Fibroblast of skin of left quadriceps (primary cell): ENCODE data around the gene TTLL6.

Experiments
- DNase-seq, 2 experiments: peaks; one replicate each; pipeline ENCODE4 v3.0.0-alpha.2; 2013; ENCODE audit warnings: low read depth in 2 of 2

Gene TTLL6

DNA sequence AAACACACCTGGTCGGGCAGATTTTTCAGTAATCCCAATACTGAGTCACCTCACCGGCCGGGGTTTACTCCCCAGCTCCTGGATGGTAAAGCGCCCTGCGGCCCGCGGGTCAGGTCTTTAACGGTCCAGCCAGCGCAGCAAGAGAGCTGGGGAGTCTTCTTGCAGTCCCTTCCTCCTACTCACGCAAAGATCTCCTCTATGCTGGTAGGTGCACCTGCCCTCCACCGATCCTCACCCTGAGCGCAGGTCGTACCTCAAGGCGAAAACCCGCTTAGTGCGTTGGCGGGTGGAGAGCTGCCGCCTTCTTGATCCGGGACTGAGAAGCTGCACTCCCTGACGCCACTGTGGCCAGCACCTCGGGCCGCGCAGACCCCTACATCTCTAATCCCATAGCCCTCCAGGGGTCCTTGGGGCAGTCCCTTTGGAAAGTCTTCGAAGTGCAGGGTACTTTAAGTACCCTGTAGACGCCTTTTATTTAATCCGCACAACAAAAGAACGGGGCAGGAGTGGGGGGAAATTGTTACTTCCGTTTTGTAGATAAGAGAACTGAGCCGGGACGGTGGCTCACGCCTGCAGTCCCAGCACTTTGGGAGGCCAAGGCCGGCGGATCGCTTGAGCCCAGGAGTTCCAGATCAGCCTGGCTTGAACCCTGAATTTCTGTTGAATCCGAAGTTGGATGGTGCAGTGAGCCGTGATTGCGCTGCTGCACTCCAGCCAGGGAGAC lies 78.1 kb downstream of the TTLL6 start:
- DNase-seq: no peak

DNA sequence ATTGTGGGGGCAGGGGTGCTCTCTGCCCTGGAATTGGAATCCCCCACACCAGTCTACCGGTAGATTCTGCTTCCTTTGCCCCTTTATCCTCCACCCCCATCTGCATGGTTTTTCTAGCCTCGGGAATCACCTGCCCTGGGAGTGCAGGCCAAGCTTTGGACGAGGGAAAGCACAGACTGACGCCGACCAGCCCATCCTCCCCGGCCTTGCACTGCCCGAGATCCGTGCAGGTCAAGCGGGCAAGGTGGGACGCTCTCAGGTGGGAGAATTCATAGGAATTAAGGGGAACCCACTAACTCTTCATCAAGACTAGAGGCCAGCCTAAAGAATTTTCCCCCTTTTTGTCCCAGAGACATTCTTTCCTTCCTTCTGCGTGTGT lies 78.6 kb downstream of the TTLL6 start:
- DNase-seq: no peak

DNA sequence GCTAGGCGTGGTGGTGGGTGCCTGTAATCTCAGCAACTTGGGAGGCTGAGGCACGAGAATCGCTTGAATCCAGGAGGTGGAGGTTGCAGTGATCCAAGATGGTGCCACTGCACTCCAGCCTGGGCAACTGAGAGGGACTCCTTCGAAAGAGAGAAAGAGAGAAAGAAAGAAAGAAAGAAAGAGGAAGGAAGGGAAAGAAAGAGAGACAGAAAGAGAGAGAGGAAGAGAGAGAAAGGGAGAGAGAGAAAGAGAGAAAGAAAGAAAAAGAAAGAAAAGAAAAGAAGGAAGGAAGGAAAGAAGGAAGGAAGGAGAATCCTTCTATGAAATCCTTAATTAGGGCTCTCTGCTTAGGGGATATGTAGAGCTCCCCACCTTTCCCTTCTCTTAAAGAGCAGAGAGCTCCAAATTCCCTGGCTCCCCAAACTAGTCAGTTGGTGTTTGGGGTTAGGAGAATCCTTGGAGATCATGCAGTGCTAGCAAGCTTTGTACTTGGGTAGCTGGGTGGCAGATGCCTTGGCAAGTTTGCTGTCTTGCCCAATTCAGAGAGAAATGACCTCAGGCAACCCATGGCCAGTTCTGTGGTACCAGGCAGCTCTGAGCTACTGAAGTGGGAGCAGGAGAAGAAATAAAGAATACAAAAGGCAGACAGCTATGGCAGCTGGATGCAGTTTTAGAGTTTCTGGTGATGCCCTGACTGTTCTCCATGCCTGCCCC lies 79.5 kb downstream of the TTLL6 start:
- DNase-seq: no peak

DNA sequence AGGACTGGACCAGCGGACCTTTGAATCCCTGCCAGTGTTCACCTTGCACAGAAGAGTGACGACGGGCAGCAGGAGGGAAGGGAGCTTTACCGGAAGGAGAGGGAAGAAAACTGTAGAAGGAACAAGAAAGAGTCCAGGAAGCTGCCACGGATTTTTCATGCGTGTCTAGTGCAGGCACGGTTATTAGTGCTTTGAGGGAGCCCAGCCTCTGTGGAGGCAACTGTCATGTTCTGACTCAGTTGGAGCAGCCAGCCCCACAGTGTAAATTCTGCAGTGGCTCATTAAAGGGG lies 82.0 kb downstream of the TTLL6 start:
- no peak for DNase-seq

DNA sequence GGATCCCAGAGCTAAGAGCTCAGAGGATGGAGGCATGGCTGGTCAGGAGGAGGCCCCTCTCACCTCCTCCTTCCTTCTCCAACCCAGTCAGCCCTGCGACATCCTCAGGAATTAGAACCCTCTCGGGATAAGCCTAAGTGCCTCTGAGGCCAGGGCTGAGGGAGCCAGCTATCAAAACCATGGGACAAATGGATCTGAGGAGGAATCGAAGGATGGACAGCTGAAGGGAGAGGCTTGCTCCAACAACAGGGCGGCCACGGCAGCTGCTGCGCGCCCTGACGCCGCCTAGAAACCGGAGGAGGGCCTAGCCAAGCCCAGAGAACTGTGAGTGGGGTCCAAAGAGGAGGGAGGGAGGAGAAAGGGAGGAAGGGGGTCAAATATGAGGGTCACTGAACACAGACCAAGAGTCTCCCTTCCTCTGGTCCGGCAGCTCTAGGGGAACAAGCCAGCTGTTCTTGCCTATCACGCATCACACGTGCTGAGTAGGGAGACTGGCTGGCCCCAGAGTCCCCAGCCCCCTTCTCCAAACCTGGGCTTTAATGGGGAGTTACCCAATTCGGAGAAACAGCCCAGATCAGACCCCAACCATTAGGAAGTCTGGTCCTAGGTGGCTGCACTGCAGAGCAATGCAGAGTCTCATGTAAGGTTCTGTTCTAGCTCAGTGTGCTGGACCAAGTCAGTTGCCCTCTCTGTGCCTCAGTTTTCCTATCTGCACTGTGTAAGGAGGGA lies 82.5 kb downstream of the TTLL6 start:
- DNase-seq: no peak

DNA sequence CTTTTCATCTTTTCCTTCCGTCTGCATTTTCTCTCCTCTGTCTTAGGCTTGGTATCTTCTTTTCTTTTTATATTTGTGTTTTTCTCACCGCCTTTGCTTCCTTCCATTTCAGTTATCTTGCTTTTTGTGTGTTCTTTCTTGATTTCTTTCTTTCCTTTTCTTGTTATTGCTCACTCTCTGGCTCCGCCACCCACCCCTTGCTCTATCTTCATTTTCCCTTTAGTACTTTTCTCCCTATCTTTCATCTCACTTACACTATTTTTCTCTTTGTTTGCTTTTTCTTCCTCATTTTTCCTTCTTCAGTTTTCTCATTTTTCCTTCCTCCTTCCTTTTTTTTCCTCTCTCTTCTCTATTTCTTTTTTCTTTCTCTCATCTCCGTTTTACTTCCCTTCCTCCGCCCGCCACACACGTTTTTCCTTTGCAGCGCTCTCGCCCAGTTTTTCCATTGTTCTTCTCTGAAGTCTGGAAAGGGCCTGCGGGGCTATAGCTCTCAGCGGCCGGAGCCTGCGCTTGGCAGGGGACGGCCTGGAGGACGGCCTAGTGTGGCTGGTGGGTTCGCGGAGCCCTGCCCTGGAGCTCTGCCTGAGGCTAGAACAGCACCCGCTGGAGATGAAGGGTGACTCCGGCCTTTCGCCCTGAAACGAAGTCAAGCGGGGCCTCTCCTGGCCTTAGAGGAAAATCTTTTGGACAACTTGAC lies 83.2 kb downstream of the TTLL6 start:
- DNase-seq: no peak

DNA sequence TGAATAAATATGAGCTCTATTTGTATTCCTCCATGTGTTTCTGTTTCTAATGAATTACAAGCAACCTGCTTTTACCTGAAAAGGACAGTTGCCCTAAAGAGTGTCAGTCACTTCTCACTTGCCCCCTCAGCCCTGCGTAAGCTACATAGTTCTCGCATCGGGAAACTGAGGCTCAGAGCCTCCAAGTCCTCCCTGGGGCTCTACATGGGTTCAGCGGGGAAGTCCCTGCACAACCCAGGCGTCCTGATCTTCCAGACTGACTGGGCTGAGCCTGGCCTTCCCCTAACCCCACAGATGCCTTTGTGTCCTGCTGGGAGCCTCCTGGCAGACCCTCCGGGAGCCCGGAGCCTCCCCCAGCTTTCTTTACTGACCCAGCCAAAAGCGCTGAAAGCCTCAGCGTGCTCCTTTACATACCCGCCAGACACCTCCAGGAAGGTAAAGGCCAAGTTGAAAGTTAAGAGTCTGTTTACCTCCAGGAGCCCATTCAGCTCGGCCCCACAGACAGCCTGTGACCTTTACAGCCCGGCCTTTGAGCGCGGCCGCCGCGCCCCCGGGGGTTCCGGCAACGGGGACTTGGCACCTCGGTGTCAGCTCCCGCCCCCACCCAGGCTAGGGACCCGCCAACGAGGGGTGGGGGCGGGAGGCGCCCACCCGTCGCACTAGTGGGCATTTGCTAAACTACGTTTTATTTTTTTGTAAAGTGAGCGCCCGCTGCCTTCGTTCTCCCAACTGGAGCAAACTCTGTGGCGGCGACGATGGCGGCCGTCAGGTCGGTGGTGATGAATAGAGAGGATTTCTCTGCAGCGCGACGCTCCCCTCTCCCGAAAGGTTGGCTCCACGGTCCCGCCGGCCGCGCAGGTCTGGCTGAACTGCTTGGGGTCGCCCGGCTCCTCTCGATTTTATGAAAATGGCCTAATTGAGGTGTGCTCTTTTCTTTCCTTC lies 84.1 kb downstream of the TTLL6 start:
- DNase-seq: no peak

DNA sequence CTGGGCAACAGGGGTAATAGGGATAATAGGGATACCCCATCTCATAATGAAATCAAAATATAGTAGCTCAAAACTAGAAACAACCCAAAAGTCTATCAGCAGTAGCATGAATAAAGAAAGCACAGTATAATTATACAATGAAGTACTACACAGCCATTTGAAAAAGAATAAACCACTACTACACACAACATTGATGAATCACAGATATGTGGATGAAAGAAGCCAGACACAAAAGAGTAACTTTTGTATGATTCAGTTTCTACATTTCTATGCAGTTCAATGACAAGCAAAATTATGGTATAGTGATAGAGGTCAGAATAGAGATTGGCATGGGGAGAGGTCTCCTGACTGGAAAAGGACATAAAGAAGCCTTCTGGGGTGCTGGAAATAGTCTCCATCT lies 85.7 kb downstream of the TTLL6 start:
- no peak for DNase-seq

DNA sequence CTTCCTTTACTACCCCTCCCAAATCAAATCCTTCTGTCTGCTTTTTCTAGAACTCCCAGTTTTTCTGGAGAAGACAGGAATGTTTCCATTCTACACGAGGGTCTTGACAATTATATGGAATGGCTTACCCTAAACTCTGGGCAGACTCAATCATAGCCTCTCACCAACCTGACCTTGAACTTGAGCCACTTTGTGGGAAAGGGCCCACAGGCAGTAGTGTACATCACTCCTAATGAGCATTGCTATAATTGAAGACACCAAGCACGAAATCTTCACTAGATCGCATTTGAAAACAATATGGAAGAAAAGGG lies 86.8 kb downstream of the TTLL6 start:
- DNase-seq: no peak

DNA sequence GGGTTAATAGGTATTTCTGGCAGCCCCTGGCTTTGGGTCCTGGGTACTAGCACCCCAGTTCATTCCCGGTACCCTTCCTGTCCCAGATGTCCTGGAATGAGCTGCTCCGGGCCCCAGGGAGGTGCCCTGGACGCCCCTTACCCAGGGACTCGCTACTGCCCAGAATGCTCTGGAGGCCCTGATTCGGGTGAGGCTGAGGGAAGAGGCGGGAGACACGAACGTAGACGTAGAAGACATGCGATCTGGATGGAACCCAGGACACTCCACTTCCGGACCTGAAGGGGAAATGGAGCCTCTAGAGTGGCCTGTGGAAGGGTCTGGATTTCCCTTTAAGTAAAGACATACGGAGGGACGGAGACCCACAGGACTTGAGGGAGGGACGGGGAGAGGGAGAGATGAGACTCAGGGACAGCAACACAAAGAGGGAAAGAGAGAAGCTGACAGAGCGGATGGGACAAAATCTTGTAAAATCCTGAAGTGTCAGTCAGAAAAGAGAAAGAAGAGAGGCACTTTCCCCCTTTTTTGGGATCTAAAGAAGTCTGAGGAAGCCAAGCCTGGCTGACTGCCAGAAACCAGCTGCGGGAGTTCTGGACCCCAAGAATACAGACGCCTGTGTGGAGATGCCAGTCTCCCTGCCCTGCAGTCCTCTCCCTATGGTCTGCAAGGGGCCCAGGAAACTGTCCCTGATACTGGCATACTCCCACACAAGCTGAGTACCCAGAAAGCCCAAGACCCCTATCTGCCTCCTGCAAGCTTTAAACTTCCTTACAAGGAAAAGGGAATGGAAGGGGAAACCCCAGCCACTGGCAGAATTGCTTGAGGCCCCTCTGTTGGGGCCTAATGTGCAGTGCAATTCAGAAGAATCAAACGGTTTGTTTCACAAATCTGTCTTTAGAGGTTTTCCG lies 87.4 kb downstream of the TTLL6 start:
- no peak for DNase-seq

DNA sequence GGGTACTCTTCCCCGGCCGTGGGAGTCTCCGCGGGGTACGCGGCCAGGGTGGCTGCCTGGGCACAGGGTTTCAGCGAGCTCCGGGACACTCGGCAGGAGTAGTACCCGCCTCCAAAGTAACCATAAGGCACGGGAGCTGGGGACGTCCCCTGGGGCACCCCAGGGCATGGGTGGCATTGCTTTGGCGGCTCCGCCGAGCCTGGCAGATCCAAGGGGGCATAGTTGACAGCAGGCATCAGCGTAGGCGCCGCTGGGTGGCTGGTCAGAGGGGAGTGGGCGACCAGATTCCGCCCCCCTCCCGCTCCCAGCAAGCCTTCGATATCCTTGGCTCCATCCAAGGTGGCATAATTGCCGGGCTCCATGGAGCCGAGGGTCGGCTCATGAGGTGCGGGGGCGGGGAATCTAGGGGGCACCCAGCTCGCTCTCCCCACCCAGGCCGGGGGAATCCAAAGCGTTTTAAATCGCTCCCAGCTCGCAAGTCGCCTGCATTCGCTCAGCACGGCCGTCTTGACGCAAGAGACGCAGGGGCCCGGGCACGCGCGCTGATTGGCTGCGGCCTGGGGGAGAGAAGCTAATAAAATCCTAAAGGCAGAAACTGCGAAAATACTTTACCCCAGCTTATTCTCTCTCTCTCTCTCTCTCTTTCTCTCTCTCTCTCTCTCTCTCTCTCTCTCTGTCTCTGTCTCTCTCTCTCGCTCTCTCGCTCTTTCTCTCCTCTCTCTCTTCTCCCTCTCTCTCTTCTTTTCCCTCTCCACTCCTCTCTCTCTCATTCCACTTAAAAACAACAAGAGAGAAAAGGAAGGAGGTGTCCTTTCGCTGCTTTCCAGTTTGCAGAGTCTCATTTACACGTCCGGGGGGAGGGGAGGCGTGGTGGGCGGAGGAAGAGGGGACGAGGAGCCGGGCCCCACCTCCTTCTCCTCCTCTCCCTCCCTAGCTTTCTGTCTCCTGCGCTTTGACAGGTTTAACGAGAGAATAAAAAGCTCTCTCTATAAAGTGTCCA lies 88.5 kb downstream of the TTLL6 start, which contains the start of gene HOXB13:
HOXB13 (minus strand) TSS at position 519 of the 1,000 bp plus-strand sequence; CDS start at position 362, 157 bp downstream.
- peak in 1 of 2 experiments; percentile 41 for DNase-seq

DNA sequence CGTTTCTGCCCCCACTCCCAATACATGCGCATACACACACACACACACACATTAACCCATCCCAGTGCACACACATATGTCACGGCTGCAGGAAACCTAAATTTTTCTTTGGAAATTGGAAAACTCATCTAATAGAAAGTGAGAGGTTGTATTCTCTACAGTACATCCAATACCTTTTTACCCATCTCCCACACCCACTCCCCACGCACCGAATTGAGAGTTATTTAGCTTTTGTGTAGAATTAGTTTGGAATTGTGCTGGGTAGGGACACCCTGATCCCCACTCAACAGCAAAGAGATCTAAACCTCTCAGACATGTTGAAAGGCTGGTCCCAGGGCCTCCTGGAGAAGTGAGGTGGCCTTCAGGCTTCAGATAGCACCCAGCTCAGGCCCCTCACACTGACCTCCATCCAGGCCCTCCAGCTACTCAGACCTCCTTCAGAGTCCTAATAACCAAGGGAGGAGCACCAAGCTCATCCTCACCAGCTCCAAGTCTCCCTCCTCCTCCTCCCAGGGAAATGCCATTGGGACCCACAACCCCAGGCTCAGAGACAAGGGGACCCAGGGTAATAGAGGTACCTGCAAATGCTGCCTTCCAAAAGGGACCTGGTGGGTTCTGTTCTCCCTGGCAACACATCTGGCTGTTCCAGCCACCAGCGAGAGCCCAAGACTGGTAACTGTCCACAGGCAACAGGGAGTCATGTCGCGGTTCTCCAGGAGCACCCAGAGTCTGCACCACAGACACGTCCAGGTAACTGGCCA lies 89.4 kb downstream of the TTLL6 start:
- DNase-seq: no peak

DNA sequence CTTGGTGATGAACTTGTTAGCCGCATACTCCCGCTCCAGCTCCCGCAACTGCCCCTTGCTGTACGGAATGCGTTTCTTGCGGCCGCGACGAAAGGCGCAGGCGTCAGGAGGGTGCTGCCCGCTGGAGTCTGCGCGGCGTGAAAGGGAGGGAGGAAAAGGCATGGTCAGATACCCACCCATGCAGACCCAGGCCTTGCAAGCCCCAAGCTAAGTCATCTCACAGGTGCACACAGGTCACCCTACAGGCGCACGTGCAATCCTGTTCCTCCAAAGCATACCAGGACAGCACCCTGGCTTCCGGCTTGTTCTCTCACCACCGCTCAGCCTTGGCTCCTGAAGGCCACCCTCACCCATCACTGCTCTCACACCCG lies 90.1 kb downstream of the TTLL6 start:
- DNase-seq: no peak

DNA sequence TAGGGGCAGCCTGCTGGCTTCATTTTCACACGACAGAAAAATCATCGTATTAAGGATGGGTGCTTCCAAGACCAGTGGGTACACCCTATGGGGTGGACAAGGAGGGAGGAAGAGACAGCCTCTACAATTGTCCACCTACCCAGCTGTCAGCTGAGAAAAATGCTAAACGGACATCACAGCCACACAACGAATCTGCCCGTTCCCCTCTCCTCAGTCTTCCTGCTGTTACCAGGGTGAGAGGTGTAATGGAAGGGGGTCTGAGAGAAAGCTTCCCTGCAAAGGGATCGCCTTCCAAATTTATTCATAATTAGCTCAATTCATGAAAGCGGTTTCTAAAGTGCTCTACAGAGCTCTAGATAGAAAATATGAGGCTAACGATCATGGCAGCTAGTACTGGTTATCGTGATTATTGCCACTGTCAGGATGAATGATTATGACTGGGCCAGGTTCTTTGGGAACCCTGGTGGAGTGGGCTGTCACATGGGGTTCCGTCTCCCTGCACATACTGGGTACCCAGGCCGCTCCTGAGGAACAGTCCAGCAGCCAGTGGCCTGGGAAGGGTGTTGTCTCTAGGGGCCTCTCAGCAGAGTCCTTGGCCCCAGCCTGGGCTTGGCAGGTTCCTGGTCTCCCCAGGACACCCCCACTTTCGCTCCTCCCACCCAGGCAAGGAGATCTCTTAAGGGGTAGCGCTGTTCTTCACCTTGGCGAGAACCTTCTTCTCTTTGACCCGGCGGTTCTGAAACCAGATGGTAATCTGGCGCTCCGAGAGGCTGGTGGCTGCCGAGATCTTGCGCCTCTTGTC lies 90.7 kb downstream of the TTLL6 start:
- no peak for DNase-seq

DNA sequence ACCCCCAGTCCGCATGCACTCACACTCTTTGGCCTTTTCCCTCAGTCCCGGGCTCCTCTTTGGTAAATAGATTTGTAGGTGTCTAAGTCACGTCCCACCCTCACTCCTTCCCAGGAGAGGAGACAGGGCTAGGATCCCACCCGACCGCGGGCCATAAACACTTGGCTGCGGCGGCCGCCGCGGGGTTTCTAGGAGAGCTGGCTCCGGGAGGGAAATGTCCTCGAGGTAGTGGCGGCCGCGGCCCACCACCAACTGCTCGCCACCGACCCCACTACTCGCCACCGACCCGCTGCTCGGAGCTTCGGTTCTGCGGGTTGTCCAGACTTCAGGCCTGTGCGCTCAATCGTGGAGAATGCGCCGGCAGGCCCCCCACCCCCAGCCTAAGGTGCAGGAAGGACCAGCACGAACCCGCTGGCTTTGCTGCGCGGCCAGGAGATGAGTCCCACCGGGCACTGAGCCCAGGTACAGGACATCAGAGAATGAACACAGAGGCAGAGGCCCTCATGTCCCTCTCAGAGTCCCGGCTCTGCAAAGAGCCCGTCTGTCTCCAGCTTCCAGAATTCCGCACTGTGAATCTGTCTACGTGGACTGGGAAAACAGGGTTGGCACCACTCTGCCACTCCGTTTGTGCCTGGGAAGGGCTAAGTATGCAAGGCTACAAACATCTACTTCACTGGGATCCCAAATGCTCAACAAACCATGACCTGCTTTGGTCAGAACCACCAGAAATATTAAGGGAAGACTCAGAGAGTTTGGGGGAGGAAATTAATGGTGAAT lies 91.6 kb downstream of the TTLL6 start:
- DNase-seq: no peak

DNA sequence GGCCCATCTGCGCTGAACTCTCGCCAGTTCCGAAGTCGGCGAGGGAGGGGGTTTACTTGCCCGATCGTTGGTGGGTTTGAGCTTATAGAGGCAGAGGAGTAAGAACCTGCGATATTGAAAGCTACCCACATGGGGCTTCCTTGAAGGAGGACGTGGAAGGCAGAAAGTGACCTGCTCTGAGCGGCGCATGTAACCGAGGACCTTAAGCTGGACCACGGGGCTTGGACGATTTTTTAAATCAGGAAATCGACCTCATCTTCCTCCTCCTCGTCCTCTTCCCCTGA lies 92.1 kb downstream of the TTLL6 start:
- no peak for DNase-seq
